HEK293 (cell line): ENCODE measurements around the gene PCMT1.

Experiments used
- CTCF ChIA-PET: fragments of 350-600 bp; formaldehyde crosslinking; extraction: SDS; loops from one replicate; lab custom pipeline; 2021; ENCODE audit warnings: antibody characterized with exemption; lab: Yijun Ruan, JAX
- POLR2A ChIA-PET: fragments of 300-600 bp; formaldehyde crosslinking; extraction: SDS; loops from one replicate; lab custom pipeline; 2020; ENCODE audit warnings: antibody characterized with exemption, inconsistent platforms; lab: Yijun Ruan, JAX
- H3K27ac ChIP-seq: fragments of 200-500 bp; sonication (Bioruptor generic); 2 replicates; pipeline ENCODE4 v1.5.1; 2014; ENCODE audit warnings: low read depth, low read length, control low read depth, inconsistent platforms; ENCODE audit errors: extremely low read depth
- H3K36me3 ChIP-seq, 2 experiments: fragments of 200-500 bp in 1 of 2; sonication (Bioruptor generic) in 1 of 2; 1 replicate in 1 of 2; 2 replicates in 1 of 2; pipeline ENCODE4 v1.5.1; 2014 to 2017; ENCODE audit warnings: inconsistent platforms in 2 of 2, low read length in 2 of 2; ENCODE audit not compliant: control insufficient read depth in 2 of 2, insufficient read depth in 1 of 2
- H3K4me1 ChIP-seq: fragments of 200-500 bp; sonication (Bioruptor generic); 2 replicates; pipeline ENCODE4 v1.5.1; 2014; ENCODE audit warnings: mild to moderate bottlenecking, low read length, inconsistent platforms; ENCODE audit not compliant: control insufficient read depth, insufficient read depth
- H3K4me3 ChIP-seq: 2 replicates; pipeline ENCODE4 v1.5.1; 2011; ENCODE audit warnings: low read depth, mild to moderate bottlenecking, control low read depth, low read length, moderate library complexity
- H3K9me3 ChIP-seq: fragments of 200-500 bp; sonication (Bioruptor generic); 2 replicates; pipeline ENCODE4 v1.5.1; 2014; ENCODE audit warnings: low read depth, low read length, inconsistent platforms; ENCODE audit not compliant: control insufficient read depth, insufficient read depth
- AEBP2 ChIP-seq: fragments of 450-650 bp; formaldehyde crosslinking; IDR thresholded peaks from 2 replicates; pipeline ENCODE4 v1.5.1; 2016; ENCODE audit warnings: missing biosample characterization, missing genetic modification characterization, borderline replicate concordance
- GLI4 ChIP-seq: fragments of 450-650 bp; formaldehyde crosslinking; IDR thresholded peaks from 2 replicates; pipeline ENCODE4 v1.5.1; 2016; ENCODE audit warnings: missing biosample characterization, missing genetic modification characterization
- GLIS2 ChIP-seq: fragments of 450-650 bp; formaldehyde crosslinking; IDR thresholded peaks from 2 replicates; pipeline ENCODE4 v1.5.1; 2016; ENCODE audit warnings: missing biosample characterization, missing genetic modification characterization
- OSR2 ChIP-seq: fragments of 450-650 bp; formaldehyde crosslinking; IDR thresholded peaks from 2 replicates; pipeline ENCODE4 v1.5.1; 2016; ENCODE audit warnings: missing biosample characterization, missing genetic modification characterization
- PRDM1 ChIP-seq: fragments of 450-650 bp; formaldehyde crosslinking; IDR thresholded peaks from 2 replicates; pipeline ENCODE4; 2016; ENCODE audit warnings: missing biosample characterization, missing genetic modification characterization
- TRIM28 ChIP-seq: IDR thresholded peaks from 2 replicates; pipeline ENCODE4 v1.6.1; 2011; ENCODE audit warnings: low read length, control low read depth, borderline replicate concordance
- YY1 ChIP-seq: fragments of 450-650 bp; formaldehyde crosslinking; IDR thresholded peaks from 2 replicates; pipeline ENCODE4 v1.5.1; 2018; ENCODE audit warnings: missing biosample characterization, missing genetic modification characterization
- ZBTB6 ChIP-seq: fragments of 450-650 bp; formaldehyde crosslinking; IDR thresholded peaks from 2 replicates; pipeline ENCODE4 v1.5.1; 2017; ENCODE audit warnings: missing biosample characterization, missing genetic modification characterization
- ZBTB8A ChIP-seq: fragments of 450-650 bp; formaldehyde crosslinking; IDR thresholded peaks from 2 replicates; pipeline ENCODE4 v1.5.1; 2016; ENCODE audit warnings: missing biosample characterization, missing genetic modification characterization
- ZFP37 ChIP-seq: fragments of 450-650 bp; formaldehyde crosslinking; IDR thresholded peaks from 2 replicates; pipeline ENCODE4 v1.5.1; 2016; ENCODE audit warnings: missing biosample characterization, missing genetic modification characterization
- ZNF10 ChIP-seq: fragments of 450-650 bp; formaldehyde crosslinking; IDR thresholded peaks from 2 replicates; pipeline ENCODE4 v1.5.1; 2017; ENCODE audit warnings: missing biosample characterization, missing genetic modification characterization
- ZNF112 ChIP-seq: fragments of 450-650 bp; formaldehyde crosslinking; IDR thresholded peaks from 2 replicates; pipeline ENCODE4 v1.5.0; 2017; ENCODE audit warnings: missing biosample characterization, missing genetic modification characterization
- ZNF155 ChIP-seq: fragments of 450-650 bp; formaldehyde crosslinking; IDR thresholded peaks from 2 replicates; pipeline ENCODE4 v1.5.1; 2016; ENCODE audit warnings: missing biosample characterization, missing genetic modification characterization
- ZNF169 ChIP-seq: fragments of 450-650 bp; formaldehyde crosslinking; IDR thresholded peaks from 2 replicates; pipeline ENCODE4 v1.5.1; 2016; ENCODE audit warnings: missing biosample characterization, missing genetic modification characterization
- ZNF18 ChIP-seq: fragments of 450-650 bp; formaldehyde crosslinking; IDR thresholded peaks from 2 replicates; pipeline ENCODE4 v1.5.1; 2016; ENCODE audit warnings: missing biosample characterization, missing genetic modification characterization
- ZNF366 ChIP-seq: fragments of 450-650 bp; formaldehyde crosslinking; conservative IDR thresholded peaks from 2 replicates; pipeline ENCODE4 v1.5.1; 2016; ENCODE audit warnings: missing biosample characterization, missing genetic modification characterization
- ZNF391 ChIP-seq: fragments of 450-650 bp; formaldehyde crosslinking; IDR thresholded peaks from 2 replicates; pipeline ENCODE4 v1.5.1; 2016; ENCODE audit warnings: low read depth, missing biosample characterization, missing genetic modification characterization, borderline replicate concordance
- ZNF48 ChIP-seq: fragments of 450-650 bp; formaldehyde crosslinking; IDR thresholded peaks from 2 replicates; pipeline ENCODE4 v1.5.1; 2016; ENCODE audit warnings: missing biosample characterization, missing genetic modification characterization
- ZNF488 ChIP-seq: fragments of 450-650 bp; formaldehyde crosslinking; IDR thresholded peaks from 2 replicates; pipeline ENCODE4 v1.5.1; 2016; ENCODE audit warnings: missing biosample characterization, missing genetic modification characterization
- ZNF521 ChIP-seq: fragments of 450-650 bp; formaldehyde crosslinking; IDR thresholded peaks from 2 replicates; pipeline ENCODE4 v1.5.1; 2017; ENCODE audit warnings: missing biosample characterization, mild to moderate bottlenecking, missing genetic modification characterization
- ZNF530 ChIP-seq: fragments of 450-650 bp; formaldehyde crosslinking; IDR thresholded peaks from 2 replicates; pipeline ENCODE4 v1.5.1; 2016; ENCODE audit warnings: low read depth, missing biosample characterization, missing genetic modification characterization
- ZNF544 ChIP-seq: fragments of 450-650 bp; formaldehyde crosslinking; IDR thresholded peaks from 2 replicates; pipeline ENCODE4 v1.5.0; 2017; ENCODE audit warnings: missing biosample characterization, missing genetic modification characterization
- ZNF548 ChIP-seq: fragments of 450-650 bp; formaldehyde crosslinking; IDR thresholded peaks from 2 replicates; pipeline ENCODE4 v1.5.1; 2016; ENCODE audit warnings: missing biosample characterization, missing genetic modification characterization
- ZNF610 ChIP-seq: fragments of 450-650 bp; formaldehyde crosslinking; IDR thresholded peaks from 2 replicates; pipeline ENCODE4 v1.5.1; 2016; ENCODE audit warnings: missing biosample characterization, missing genetic modification characterization, borderline replicate concordance
- ZNF626 ChIP-seq: fragments of 450-650 bp; sonication (Bioruptor Pico); formaldehyde crosslinking; IDR thresholded peaks from 2 replicates; pipeline ENCODE4 v1.5.1; 2018; ENCODE audit warnings: missing biosample characterization, missing genetic modification characterization, inconsistent platforms
- ZNF658 ChIP-seq: fragments of 450-650 bp; formaldehyde crosslinking; IDR thresholded peaks from 2 replicates; pipeline ENCODE4; 2016; ENCODE audit warnings: missing biosample characterization, missing genetic modification characterization
- ZNF664 ChIP-seq: fragments of 450-650 bp; formaldehyde crosslinking; IDR thresholded peaks from 2 replicates; pipeline ENCODE4 v1.5.1; 2016; ENCODE audit warnings: missing biosample characterization, missing genetic modification characterization
- ZNF670 ChIP-seq: fragments of 450-650 bp; formaldehyde crosslinking; IDR thresholded peaks from 2 replicates; pipeline ENCODE4 v1.5.1; 2016; ENCODE audit warnings: missing biosample characterization, missing genetic modification characterization, low read depth
- ZNF701 ChIP-seq: fragments of 450-650 bp; formaldehyde crosslinking; IDR thresholded peaks from 2 replicates; pipeline ENCODE4 v1.5.1; 2016; ENCODE audit warnings: missing biosample characterization, missing genetic modification characterization
- ZNF707 ChIP-seq: fragments of 450-650 bp; formaldehyde crosslinking; IDR thresholded peaks from 2 replicates; pipeline ENCODE4 v1.5.1; 2016; ENCODE audit warnings: missing biosample characterization, missing genetic modification characterization
- ZNF747 ChIP-seq: fragments of 450-650 bp; formaldehyde crosslinking; IDR thresholded peaks from 2 replicates; pipeline ENCODE4 v1.5.1; 2016; ENCODE audit warnings: missing biosample characterization, missing genetic modification characterization
- ZNF785 ChIP-seq: fragments of 450-650 bp; formaldehyde crosslinking; IDR thresholded peaks from 2 replicates; pipeline ENCODE4 v1.5.1; 2016; ENCODE audit warnings: missing biosample characterization, missing genetic modification characterization

PCMT1 gene

GRCh38 chr6:149771925-149772324 is 22.4 kb downstream of the PCMT1 start:
- H3K27ac ChIP-seq = no peak overlapping the region
- no peak for TF ChIP-seq ZNF670
- TF ChIP-seq ZNF521 (tag by site-specific recombination) = no peak
- TF ChIP-seq ZNF544 = no peak
- no peak for TF ChIP-seq ZNF10 (tag by site-specific recombination)
- TF ChIP-seq ZNF610 (tag by site-specific recombination) = no peak
- no peak for TF ChIP-seq ZNF112 (tag by site-specific recombination)
- TF ChIP-seq ZNF747 (tag by site-specific recombination) = no peak
- TF ChIP-seq ZNF785 (tag by site-specific recombination) = no peak
- TF ChIP-seq ZBTB8A (tag by site-specific recombination) = no peak
- TF ChIP-seq GLI4 (tag by site-specific recombination) = no peak
- no peak for TF ChIP-seq ZNF18 (tag by site-specific recombination)
- TF ChIP-seq ZNF658 (tag by site-specific recombination) = no peak
- no peak for TF ChIP-seq ZBTB6 (tag by site-specific recombination)
- no peak for TF ChIP-seq ZNF155
- no peak for TF ChIP-seq ZNF664 (tag by site-specific recombination)
- TF ChIP-seq, all 188 proteins: peak for 0
- ChIA-PET POLR2A (no interaction called here), CTCF (no interaction called here)
- H3K9me3 ChIP-seq = no peaks in the 10 kb centered on the region
- peaks cover 53 to 74% of the 10 kb centered on the region in 2 experiments for H3K36me3 ChIP-seq
- H3K4me3 ChIP-seq = no peak overlapping the region
- no peaks in the 10 kb centered on the region for H3K4me1 ChIP-seq

GRCh38 chr6:149777624-149778023 is 28.1 kb downstream of the PCMT1 start:
- CTCF ChIA-PET = no interaction called here

GRCh38 chr6:149779644-149779963 is 30.1 kb downstream of the PCMT1 start:
- CTCF ChIA-PET = interaction anchor here (0.6 to 0.7 kb wide), 2 partner anchors 57 to 98 kb away, joined by 7 read pairs; no protein-coding TSS in a partner anchor
- Histone ChIP-seq H3K9me3 (no peaks in the 10 kb centered on the region), H3K4me3 (no peak overlapping the region), H3K36me3 (peaks cover 46 to 76% of the 10 kb centered on the region in 2 experiments), H3K27ac (no peak overlapping the region), H3K4me1 (no peaks in the 10 kb centered on the region)
- POLR2A ChIA-PET = no interaction called here
- TF ChIP-seq ZNF548 (tag by site-specific recombination) (no peak), ZFP37 (no peak), ZNF626 (no peak), ZNF707 (tag by site-specific recombination) (no peak), ZNF530 (no peak), TRIM28 (no peak), ZNF488 (tag by site-specific recombination) (no peak), OSR2 (tag by site-specific recombination) (no peak), YY1 (no peak), GLIS2 (tag by site-specific recombination) (no peak), ZNF169 (tag by site-specific recombination) (no peak), ZNF391 (no peak)

More at GRCh38 chr6:149777624-149778023, 28.1 kb downstream of the PCMT1 start:
- Histone ChIP-seq H3K4me3 (no peak overlapping the region), H3K36me3 (peaks cover 52 to 76% of the 10 kb centered on the region in 2 experiments), H3K27ac (no peak overlapping the region), H3K4me1 (no peaks in the 10 kb centered on the region), H3K9me3 (no peaks in the 10 kb centered on the region)
- POLR2A ChIA-PET = no interaction called here
- TF ChIP-seq ZNF48 (no peak), ZNF701 (tag by site-specific recombination) (no peak), PRDM1 (tag by site-specific recombination) (peak; percentile 95), ZNF366 (peak; percentile 62), AEBP2 (tag by site-specific recombination) (no peak), ZNF155 (no peak)
